HG03175 (cell line): ENCODE data around the gene LYST.
"Not testable (repeated sequence)": the region's sequence is repeated elsewhere in the genome, so short reads cannot be mapped to it uniquely, and the experiment has no call there.

Experiments used
- ATAC-seq: cut with Tn5 transposase; IDR thresholded peaks from one replicate; pipeline ENCODE4 v1.9.1; 2021; ENCODE audit warnings: mild to moderate bottlenecking, moderate library complexity; ENCODE audit not compliant: unreplicated experiment

Gene LYST

DNA sequence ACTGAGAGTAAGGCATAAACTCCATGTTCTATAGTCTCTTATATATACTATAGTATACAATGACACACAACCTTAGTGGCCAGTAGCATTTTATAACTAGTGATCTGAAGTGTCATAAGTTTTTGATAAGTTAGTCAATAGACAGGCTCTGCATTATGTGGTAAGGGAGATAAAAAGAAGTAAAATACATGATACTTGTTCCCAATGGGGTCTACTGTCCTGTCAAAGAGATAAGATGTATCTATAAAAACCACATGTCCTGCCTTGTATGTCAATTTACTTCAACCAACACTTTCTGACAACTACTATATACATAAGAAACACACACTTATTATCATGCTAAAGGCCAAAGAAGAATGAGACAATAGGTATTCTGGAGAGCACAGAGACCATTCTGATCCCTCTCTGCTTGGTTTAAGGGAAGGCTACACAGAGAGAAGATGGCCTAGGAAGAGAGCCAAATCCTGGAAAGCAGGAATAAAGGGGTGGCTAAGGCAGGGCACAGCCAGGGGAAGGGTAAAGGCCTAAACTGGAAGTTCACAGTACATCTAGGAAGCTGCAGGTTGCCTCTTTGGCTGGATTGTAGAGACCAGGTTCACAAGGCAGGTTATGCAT is 91.4 kb downstream of the LYST start:
- no peak for ATAC-seq

DNA sequence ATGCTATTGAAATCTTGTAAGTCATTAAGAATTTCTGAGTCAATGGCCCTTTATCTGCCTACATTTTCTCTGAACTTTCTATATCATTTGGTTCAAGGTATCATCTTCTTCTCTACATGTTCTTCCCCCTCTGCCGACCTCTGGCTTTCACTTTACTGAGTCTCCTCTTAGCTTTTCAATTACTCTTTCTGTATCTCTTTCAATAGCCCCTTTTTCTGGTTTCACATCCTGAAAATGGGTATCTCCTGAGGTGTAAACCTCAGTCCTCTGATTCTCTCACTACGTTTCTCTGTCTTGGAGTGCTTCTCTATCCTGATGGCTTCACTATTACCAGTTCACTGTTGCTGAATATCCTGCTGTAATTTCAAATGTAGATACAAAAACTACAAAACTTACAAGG is 98.9 kb downstream of the LYST start:
- peak; percentile 96 for ATAC-seq

- no peak for ATAC-seq
Measured at GRCh38 chr1:235766794-235767285, 99.9 kb downstream of the LYST start.

DNA sequence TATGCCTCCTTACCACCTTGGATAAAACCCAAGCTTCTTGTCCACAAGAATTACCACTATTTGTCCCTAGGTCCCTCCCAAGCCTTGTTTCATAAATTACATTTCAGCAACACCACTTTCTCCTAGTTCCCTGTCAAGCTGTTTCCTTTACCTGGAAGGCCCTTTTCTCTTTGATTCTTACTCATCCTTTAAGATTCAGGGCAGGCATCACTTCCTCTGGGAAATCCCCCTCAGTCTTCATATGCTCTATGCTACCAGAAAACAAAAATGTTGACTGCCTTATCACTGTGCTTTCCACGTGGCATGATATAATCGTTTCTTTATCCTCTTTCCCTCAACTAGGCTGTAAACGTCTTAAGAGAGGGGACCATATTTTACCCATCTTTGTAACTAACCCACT is 102.7 kb downstream of the LYST start:
- no peak for ATAC-seq

GRCh38 chr1:235759336-235759735 is 107.4 kb downstream of the LYST start:
- ATAC-seq: no peak

GRCh38 chr1:235758931-235759330 is 107.8 kb downstream of the LYST start:
- no peak for ATAC-seq

GRCh38 chr1:235757587-235758096 is 109.1 kb downstream of the LYST start:
- no peak for ATAC-seq

DNA sequence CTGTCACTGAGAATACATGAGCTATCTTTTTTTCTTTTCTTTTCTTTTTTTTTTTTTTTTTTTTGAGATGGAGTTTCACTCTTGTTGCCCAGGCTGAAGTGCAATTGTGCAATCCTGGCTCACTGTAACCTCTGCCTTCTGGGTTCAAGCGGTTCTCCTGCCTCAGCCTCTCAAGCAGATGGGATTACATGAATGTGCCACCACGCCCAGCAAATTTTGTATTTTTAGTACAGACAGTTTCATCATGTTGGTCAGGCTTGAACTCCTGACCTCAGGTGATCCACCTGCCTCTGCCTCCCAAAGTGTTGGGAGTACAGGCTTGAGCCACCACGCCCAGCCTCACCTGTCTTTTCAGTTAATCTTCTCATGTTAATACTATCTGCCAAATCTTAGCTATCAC is 112.5 kb downstream of the LYST start:
- ATAC-seq: not testable (repeated sequence)

- ATAC-seq: no peak
Measured at GRCh38 chr1:235749755-235750300, 116.9 kb downstream of the LYST start.

- ATAC-seq: no peak
Measured at GRCh38 chr1:235748747-235749146, 118.0 kb downstream of the LYST start.

DNA sequence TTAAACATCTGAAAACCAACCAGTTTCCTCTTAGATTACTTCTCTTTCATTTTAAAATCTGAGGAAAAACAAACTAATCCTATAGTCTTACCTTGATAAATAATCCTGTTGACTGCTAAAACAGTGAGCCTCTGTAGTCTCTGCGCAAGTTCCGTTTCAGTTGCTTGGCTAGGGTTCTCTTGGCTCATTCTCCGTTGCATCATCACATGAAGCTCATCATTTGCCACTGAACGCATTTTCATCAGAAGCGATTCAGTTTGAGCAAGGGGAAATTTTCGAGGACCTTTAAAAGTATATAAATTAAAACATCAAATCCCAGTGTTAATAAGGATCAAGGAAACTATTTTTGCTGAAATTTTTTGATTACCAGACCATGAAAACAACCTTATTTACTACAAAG is 120.5 kb downstream of the LYST start:
- ATAC-seq: no peak

DNA sequence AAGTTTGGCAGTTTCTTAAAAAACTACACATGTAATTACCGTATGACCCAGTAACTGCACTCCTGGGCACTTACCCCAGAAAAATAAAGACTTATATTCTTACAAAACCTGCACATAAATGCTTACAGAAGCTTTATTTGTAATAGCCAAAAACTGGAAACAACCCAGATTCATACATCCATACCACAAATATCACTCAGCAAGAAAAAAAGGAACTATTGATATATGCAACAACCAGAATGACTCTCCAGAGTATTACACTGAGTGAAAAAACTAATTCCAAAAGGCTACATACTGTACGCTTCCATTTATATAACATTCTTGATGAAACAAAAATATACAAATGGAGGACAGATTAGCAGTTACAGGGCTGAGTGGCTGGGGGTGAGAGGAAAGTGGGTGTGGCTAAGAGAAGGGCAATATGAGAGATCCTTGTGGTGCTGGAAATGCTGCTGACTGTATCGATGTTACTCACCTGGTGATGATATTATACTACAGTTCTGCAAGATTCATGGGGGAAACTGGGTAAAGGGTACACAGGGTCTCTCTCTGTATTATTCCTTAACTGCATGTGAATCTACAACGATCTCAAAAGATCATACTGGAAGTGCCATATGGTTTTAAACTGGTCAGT is 121.1 kb downstream of the LYST start:
- ATAC-seq: no peak

DNA sequence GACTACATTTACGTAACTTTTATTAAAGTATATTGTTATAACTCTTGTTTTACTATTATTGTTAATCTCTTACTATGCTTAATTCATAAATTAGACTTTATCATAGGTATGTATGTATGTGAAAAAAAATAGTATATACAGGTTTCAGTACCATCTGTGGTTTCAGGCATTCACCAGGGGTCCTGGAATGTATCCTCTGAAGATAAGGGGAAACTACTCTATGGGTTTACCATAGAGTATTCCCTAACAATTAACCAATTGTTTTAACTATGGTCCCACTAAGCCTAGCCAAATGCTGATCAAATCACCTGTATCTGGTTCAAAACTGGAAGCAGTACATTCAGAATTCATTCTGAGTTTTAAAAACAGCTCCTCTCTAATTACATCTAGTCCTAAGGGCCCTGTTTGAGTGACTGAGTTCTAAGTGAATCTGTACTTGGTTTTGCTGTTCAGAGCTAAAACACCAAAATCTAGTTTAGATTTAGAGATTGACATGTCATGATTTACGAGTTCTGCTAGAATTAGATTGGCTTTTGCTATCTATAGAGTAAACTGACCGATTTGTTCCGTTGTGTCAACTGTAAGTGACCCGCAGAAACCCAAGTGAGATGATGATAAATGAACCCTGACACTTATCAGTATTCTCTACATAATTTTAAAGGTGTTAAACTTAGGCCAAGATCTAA is 123.6 kb downstream of the LYST start:
- ATAC-seq: no peak

DNA sequence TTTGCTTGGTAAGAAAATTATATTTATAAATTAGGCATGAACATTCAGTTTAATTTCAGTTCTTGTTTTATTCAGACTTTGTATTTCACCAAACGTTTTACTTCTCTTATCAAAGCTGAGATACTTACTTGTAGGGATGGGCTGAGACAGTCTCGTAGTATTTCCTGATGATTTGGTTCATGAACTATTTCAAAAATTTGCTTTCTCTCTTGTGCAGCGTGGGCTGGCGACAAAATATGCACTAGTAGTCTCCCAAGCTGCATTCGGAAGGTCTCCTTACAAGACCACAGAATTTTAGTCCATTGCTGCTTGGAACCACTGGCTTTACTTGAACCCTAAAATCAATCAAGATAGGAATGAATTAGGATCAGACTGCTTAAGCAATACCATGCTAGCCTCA is 125.4 kb downstream of the LYST start:
- ATAC-seq: no peak

GRCh38 chr1:235739631-235740030 is 127.1 kb downstream of the LYST start:
- ATAC-seq: no peak

GRCh38 chr1:235739124-235739523 is 127.6 kb downstream of the LYST start:
- no peak for ATAC-seq

DNA sequence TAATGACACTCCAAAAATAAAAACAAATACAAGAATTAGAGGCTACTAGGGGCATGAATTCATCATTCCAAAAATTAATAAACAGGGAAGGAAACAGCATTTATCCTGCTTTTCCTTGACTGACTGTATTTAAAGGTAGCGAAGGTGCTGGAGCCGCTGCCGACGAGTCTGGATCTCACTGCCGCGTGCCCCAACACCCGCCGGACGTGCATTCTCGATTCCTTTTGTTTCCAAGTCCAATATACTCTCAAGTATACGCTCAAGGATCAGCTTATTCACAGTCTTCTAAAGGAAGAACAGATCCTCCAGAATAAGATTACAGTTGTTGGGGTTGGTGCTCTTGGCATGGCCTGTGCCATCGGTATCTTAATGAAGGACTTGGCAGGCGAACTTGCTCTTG is 129.0 kb downstream of the LYST start:
- ATAC-seq: no peak

DNA sequence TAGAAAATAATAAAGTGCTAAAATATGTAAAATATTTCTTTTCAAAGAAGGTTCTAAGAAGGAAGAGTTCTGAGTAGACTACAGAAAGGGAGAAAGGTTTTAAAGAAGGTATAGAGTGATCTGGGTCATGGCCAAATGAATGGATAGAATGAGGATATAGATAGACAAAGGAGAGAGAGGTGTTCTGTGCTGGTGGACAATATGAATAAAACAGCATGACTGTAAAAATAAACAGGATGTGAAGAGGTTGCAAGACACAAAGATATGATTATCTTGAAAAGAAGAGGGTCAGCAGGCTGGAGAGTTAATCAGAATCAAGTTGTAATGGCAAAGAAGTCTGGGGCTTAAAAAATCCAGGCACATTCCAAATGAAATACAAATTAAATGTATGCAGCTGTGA is 130.4 kb downstream of the LYST start:
- ATAC-seq: no peak

GRCh38 chr1:235735621-235736020 is 131.1 kb downstream of the LYST start:
- ATAC-seq: no peak

- no peak for ATAC-seq
Measured at GRCh38 chr1:235734335-235734734, 132.4 kb downstream of the LYST start.

GRCh38 chr1:235730007-235730406 is 136.7 kb downstream of the LYST start:
- ATAC-seq: no peak

DNA sequence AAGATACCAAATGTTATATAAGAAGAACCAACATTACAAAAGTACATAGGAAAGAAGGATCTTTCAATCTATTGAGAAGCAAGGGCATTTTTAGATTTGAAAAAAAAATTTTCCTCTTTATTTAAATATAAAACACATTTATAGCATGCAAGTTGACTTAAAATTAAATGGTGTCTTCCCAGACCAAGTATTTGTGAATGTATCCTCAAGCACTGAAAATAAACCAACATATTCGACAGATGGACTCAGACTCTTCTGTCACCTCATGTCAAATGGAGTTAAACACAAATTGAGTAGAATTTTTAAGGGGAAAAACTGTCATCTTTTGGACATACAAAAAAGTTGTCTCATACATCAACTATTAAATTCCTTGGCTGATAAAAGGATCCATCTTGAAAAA is 140.1 kb downstream of the LYST start:
- no peak for ATAC-seq
